NCI-H69 (cell line): Measurements from ENCODE around the gene PTPN11.
"Not testable (repeated sequence)": the region's sequence is repeated elsewhere in the genome, so short reads cannot be mapped to it uniquely, and the experiment has no call there.

Source experiments
- DNase-seq: peaks from one replicate; lab custom pipeline; 2025; lab: John Stamatoyannopoulos, UW

The PTPN11 gene

DNA sequence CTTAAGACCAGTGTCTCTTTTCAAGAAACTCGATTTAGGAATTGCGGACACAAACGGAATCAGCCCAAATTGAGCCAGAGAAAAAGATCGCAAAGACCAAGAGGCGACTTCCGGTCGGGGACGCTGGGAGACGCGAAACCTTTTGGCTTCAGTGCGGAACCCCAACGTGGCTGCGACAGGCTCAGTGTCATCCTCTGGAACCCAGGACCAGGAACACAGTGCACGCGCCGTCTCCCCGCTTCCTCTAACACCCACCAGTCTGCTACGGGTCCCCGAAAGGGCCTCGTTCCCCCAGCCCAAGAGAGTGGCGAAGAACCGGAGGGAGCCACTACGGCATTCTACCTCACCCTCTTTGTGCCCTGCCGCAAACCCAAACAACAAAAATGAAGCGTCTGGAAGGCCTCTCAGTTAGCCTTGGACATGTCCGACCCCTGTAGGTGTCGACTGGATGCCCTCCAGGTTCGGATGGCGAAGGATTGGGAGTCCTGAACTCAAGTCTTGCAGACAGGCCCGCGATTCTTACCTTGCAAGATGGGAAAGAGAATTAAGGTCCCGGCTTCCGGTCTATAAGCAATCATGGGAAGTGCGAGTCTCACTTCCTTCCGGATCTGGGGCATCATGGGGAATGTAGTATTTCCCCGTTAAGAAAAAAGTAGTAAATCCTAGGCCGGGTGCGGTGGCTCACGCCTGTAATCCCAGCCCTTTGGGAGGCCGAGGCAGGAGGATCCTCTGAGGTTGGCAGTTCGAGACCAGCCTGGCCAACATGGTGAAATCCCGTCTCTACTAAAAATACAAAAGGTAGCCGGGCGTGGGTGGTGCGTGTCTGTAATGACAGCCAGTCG lies 9.5 kb upstream of the PTPN11 start, which contains the start of gene RPL6:
Gene RPL6 (minus strand): TSS at position 542 of the 842 bp plus-strand sequence. CDS start 949 bp downstream, outside the sequence.
- DNase-seq: peak; percentile 98

DNA sequence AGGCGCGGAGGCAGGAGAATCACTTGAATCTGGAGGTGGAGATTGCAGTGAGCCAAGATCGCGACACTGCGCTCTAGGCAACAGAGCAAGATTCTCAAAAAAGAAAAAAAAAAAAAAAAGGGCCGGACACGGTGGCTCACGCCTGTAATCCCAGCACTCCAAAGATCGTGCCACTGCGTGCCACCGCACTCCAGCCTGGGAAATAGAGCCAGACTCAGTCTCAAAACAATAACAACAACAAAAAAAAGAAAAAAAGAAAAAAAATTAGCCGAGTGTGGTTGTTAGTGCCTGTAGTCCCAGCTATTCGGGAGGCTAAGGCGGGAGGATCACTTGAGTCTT lies 8.9 kb upstream of the PTPN11 start:
- DNase-seq: no peak

DNA sequence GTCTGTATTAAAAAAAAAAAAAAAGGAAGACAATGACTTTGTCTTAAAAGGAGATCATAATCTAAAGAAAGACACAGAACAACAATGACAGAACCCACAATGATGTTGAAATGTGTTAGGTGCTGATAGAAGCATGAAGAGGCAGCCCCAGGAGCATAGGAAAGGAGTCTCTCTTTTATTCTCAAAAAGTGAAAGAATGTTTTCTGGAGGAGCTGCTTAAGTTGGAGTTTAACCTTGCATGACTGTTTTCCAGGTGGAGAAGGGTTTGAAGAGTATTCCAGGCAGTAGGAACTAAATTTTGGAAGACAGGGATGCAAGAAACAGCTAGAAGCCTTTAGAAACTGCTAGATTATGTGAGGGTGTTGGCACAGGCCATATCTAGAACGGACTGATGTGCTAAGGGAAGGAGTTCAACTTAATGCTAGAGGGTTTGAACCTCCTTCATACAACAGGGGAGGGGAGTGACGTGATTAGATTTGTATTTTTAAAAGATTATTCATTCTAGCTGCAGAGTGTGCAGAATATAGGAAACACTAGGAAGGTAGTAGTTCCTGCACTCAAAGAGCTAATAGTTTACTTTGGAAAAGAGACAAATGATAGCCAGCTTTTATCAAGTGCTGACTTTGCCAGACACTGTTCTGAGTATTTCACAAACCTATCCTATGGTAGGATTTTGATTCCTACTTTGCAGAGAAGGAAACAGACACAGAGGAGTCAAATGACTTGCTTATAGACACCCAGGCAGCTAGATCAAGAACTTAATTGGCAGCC lies 4.7 kb upstream of the PTPN11 start:
- no peak for DNase-seq

DNA sequence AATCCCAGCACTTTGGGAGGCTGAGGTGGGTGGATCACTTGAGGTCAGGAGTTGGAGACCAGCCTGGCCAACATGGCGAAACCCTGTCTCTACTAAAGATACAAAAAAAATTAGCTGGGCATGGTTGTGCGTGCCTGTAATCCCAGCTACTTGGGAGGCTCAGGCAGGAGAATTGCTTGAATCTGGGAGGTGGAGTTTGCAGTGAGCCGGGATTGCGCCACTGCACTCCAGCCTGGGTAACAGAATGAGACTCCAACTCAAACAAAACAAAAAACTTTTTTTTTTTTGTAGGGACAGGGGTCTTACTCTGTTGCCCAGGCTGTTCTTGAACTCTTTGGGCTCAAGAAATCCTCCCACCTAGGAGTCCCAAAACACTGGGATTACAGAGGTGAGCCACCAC lies 3.3 kb upstream of the PTPN11 start:
- DNase-seq: not testable (repeated sequence)

DNA sequence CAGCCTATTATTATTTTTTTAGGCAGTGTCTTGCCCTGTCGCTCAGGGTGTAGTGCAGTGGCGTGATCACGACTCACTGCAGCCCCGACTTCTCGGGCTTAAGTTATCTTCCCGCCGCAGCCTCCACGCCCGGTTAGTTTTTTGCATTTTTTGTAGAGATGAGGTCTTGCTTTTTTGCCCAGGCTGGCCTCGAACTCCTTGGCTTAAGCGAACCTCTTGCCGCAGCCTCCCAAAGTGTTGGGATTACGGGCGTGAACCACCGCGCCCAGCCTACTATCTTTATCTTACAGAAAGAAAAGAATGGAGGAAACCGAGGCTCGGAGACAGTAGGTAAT lies 507 bp upstream of the PTPN11 start:
- no peak for DNase-seq

DNA sequence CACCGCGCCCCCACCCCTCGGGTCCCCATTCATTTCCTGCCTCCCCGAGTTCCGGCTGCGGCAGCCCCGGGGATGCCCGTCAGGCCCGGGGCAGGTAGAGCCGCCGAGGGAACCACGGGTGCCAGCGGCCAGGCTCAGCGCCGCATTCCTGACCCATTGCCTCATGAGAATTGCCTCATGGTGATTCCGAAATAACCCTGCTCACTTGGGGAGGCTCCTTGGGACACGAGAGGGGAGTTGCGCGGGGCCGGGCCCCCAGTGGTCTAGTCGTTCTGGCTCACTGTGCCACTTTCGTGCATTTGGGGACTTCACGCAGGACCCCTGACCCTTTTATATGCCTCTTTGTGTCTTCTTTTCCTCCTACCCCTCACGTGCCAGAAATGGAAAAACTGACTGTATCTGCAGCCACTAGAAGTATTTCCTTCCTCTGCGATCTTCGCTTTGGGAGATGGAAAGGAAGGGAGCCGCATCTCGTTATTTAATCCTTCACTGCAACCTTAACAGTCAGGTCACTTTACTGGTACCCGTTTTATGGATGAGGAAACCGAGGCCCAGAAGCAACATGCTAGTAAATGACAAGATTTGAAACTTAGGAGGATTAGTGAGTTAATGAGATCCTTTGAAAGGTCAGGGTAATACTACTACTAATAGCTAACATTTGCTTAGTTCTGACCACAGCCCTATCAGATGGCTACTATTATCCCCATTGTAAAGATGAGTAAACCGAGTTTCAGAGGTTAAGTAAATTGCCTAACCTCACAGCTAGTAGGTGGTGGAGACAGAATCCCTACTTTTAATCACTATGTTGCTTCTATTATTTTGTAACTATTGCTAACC lies 768 bp downstream of the PTPN11 start:
- DNase-seq: peak; percentile 46

DNA sequence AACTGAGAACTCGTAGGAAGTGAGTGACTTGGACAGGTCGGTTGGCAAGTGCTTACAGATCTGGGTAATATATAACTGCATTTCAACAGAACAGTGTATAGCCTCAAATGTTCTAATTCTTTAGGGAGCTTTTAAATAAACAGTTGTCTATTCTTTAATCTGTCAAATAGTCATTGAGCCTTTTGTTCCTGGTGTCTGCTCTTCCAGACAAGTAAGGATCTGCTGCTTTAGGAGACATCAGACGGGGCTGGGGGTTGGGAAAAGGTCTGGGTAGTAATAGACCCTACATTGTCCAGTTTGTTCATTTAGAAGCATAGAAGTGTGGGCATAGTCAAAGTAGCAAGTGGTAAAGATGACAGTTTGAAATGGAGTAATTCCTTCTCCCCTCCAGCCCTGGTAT lies 2.0 kb downstream of the PTPN11 start:
- DNase-seq: no peak

DNA sequence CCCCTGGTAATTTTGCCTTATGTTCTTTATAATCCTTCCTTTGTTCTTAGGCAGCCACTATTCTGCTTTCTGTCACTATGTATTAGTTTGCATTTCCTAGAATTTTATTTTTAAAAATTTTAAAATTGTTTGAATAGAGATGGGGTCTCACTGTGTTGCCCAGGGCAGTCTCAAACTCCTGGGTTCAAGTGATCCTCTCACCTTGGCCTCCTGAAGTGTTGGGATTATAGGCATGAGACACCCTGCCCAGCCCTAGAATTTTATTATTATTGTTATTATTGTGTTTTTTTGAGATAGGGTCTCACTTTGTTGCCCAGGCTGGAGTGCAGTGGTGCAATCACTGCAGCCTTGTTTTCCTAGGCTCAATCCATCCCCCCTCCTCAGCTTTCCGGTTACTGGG lies 2.6 kb downstream of the PTPN11 start:
- DNase-seq: no peak

DNA sequence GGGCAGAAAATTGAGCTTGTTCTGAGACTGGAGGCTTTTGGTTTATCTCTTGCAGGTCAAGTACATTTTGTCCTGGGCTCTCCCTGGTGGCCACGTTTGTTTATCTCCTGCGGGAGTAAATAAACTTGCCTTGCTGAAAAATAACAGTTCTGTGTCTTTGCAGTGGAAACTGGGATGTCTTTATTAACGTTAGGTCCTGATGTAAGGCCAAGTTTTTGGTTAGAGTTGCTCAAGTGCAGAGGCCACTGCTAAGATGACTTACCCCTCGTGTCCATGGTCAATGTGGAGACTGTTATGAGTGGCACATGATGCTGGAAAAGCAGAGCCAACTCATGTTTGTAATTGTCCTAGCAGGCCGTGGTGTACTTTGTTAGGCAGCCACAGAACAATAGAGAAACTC lies 3.8 kb downstream of the PTPN11 start:
- no peak for DNase-seq

DNA sequence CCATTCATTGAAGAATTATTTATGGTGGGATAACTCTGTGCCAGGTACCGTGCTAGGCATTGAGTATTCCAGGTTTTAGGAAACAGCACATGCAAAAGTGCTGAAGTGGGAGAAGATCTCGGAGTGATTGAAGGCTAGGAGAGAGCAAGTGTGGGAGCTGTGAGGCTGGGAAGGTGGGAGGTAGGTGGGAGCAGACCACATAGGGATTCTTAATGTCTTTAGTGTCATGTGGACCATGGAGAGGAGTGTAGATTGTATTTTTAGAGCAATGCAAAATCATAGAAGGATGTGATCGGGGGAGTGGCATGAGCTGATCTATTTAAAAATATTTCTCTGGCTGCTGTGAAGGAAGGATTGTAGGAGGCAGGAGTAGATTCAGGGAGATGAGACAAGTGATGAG lies 5.4 kb downstream of the PTPN11 start:
- DNase-seq: no peak

DNA sequence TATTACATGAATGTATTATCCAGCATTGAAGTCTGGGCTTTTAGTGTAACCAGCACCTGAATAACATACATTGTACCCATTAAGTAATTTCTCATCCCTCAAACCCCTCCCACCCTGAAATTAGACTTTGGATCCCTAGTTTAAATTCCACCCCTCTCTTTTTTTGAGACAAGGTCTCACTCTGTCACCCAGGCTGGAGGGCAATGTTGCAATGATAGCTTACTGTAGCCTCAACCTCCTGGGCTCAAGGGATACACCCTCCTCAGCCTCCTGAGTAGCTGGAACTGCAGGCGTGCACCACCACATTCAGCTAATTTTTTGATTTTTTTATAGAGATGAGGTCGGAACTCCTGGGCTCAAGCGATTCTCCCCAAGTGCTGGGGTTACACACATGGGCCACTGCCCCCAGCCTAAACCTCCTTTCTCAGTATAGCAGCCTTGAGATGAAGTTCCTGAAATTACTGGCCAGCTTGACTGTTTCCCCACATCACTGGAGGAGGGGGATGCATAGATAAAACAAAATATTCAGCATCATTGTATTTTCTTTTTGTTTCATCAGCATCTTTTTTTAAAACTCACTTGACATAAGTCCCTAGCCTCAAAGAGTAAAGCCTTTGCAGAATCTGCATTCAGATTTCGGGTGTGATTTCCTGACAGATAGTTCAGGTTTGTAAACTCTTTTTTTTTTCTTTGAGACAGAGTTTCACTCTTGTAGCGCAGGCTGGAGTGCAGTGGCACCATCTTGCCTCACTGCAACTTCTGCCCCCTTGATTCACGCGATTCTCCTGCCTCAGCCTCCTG lies 7.0 kb downstream of the PTPN11 start:
- no peak for DNase-seq

DNA sequence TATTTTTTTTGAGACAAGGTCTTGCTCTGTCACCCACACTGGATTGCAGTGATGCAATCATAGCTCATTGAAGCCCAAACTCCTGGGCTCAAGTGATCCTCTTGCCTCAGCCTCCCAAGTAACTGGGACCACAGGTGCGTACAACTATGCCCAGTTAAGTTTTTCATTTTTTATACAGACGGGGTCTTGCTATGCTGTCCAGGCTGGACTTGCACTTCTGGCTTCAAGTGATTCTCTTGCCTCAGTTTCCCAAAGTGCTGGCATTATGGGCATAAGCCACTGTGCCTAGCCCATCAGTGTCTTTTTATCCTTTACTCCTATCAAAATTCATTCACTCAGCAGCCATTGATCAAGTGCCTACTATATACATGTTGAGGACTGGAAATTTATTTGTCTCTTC lies 9.0 kb downstream of the PTPN11 start:
- no peak for DNase-seq

DNA sequence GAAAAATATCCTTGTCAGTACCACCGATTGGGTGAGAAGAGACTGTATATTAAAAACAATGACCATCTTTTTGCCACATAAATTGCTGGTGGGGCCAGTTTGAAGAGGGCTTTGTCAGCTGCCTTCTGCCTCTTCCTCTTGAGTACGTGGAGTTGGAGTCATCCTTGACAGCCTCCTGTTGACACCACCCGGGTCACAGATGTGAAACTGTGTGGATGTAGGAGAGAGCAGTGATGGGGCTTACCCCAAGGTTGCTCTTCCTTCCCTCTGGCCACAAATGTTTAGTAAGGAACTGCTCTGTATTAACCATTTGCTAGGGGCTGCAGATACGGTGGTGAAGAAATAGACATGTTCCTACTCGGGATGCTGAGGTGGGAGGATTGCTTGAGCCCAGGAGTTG lies 12.2 kb downstream of the PTPN11 start:
- no peak for DNase-seq

DNA sequence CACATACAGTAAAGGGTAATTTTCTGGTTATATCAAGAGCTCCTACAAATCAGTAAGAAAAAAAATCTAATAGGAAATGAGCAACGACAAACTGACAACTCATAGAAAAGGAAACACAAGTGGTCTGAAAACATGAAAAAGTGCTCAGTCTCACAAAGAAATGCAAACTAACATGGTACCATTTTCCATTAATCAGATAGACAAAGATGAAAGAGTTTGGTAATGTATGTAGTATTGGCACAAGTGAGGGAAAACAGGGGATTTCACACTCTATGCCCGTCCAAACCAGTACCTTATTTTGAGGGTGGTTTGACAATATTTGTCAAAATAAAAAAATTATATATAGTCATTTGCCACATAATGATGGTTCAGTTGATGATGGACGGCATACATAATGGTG lies 13.2 kb downstream of the PTPN11 start:
- DNase-seq: no peak

DNA sequence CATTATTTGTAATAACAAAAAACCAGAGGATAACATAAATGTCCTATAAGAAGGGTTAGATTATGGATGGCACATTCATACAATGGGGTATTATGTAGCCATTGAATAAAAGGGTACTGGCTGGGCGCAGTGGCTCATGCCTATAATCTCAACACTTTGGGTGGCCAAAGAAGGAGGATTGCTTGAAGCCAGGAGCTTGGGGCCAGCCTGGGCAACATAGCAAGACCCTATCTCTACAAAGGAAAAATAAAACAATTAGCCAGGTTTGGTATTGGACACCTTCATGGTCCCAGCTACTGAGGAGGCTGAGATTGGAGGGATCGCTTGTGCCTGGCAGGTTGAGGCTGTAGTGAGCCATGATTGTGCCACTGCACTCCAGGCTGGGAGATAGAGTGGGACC lies 14.8 kb downstream of the PTPN11 start:
- DNase-seq: no peak

DNA sequence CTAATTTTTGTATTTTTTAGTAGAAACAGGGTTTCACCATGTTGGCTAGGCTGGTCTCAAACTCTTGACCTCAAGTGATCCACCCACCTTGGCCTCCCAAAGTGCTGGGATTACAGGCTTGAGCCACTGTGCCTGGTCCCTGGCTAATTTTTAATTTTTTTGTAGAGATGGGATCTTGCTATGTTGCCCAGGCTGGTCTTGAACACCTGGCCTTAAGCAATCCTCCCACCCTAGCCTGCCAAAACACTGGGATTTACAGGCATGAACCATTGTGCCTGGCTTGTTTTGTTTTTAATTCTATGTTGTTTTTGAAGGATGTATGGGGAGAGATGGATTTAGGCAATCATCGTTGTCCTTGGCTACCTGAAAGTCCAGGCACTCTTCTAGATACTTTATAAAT lies 19.9 kb downstream of the PTPN11 start:
- not testable (repeated sequence) for DNase-seq

DNA sequence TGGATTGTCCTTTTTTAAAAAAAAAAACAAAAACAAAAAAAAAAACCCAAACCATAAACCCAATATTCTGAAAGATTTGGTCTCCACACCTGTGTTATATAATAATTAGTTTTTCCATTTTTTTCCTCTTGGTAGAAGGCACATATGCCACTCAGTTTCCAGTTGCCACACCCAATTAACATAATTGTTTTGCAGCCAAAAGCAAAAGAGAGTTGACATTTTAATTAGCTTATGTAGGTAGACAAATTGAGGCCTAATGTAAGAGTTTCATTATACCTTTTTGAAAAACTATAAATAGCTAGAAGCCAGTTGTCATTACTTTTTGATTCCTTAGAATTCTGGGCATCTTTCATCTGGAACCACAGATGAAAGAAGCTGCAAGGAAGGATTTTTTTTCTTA lies 21.0 kb downstream of the PTPN11 start:
- peak; percentile 87 for DNase-seq

DNA sequence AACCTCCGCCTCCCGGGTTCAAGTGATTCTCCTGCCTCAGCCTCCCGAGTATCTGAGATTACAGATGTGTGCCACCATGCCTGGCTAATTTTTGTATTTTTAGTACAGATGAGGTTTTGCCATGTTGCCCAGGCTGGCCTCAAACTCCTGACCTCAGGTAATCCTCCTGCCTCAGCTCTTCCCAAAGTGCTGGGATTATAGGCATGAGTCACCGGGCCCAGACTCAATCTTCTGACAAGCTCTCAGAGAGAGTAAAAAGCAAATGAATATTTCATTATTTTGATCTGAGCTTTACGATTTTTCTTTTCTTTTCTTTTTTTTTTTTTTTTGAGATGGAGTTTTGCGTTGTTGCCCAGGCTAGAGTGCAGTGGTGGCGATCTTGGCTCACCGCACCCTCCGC lies 21.9 kb downstream of the PTPN11 start:
- DNase-seq: peak; percentile 8

DNA sequence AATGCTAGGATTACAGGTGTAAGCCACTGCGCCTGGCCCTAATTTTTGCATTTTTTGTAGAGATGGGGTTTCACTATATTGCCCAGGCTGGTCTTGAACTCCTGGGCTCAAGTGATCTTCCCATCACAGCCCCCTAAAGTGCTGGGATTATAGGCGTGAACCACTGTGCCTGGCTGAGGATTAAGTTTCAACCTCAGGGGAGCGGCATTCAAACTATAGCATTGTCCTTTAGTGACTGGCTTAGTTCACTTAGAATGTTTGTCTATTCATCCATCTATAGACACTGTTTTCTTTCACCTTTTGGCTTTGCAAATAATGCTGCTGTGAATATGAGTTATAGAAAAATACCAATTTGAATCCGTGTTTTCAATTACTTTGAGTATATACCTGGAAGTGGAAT lies 25.2 kb downstream of the PTPN11 start:
- peak; percentile 70 for DNase-seq

DNA sequence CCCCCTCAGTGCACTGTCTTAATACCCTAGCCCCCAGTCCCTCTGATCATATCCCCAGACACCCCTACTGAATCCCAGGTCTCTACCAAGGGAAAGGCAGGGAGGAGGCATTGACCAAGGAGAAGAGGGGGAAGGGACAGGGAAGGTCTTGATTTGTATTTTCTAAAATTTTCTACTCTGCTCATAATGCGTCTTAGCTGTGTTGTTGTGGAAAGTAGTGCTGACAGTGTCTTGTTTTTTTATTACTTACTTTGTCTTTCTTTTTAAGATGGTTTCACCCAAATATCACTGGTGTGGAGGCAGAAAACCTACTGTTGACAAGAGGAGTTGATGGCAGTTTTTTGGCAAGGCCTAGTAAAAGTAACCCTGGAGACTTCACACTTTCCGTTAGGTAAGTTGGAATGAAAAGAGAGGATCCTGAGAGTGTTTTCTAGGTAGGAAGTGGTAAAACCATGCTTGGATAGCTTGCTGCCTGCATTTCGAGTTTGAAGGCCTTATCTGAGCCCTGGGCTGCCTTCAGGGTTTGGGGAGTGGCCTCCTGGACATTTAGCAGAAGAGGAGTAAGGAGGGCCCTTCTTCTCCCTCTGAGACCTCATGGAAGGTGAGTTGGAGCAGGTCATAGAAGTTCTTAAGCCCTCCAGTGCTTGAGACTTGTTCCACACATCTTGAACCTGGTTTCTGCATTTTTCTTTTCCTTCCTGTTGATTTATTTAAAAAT lies 27.4 kb downstream of the PTPN11 start:
- no peak for DNase-seq

DNA sequence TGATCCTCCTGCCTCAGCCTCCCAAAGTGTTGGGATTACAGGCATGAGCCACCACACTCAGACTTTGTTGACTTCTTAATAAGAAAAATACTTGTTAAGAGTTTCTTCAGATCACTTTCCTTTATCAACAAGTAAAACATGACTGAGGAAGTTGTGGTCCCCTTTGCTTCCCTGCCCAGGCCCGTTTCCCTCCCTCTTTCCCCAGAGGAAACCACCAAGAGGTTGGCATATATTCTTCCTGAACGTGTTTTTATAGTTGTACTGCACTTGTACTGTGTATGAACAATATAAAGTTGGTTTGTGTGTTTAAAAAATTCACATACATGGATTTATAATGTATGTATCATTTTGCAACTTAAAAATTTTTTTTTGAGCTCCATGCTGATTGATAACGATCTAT lies 28.4 kb downstream of the PTPN11 start:
- no peak for DNase-seq
